WERI-Rb-1 (cell line): ENCODE measurements around the gene DDX31.

Source experiments
- DNase-seq: peaks from one replicate; pipeline ENCODE4 v3.0.0-alpha.2; 2020
- H3K27ac ChIP-seq: fragments of 250-450 bp; sonication (Bioruptor Pico); 2 replicates; pipeline ENCODE4 v1.5.1; 2020; ENCODE audit warnings: mild to moderate bottlenecking, moderate library complexity
- H3K27me3 ChIP-seq: fragments of 250-450 bp; sonication (Bioruptor Pico); 2 replicates; pipeline ENCODE4 v1.5.1; 2021; ENCODE audit warnings: mild to moderate bottlenecking, low read depth, moderate library complexity; ENCODE audit not compliant: insufficient read depth, severe bottlenecking
- H3K36me3 ChIP-seq: fragments of 250-450 bp; sonication (Bioruptor Pico); 2 replicates; pipeline ENCODE4 v1.5.1; 2020; ENCODE audit warnings: mild to moderate bottlenecking, moderate library complexity
- H3K4me3 ChIP-seq: 2 replicates; pipeline ENCODE4 v1.5.1; 2011; ENCODE audit warnings: low read depth, mild to moderate bottlenecking, control low read depth, low read length
- H3K9me3 ChIP-seq: fragments of 250-450 bp; sonication (Bioruptor Pico); 2 replicates; pipeline ENCODE4 v1.5.1; 2021; ENCODE audit warnings: mild to moderate bottlenecking, moderate library complexity; ENCODE audit not compliant: severe bottlenecking
- CTCF ChIP-seq: IDR thresholded peaks from 2 replicates; pipeline ENCODE4 v1.5.1; 2011; ENCODE audit warnings: low read depth, mild to moderate bottlenecking, control low read depth, inconsistent platforms, low read length

DDX31 gene

DNA sequence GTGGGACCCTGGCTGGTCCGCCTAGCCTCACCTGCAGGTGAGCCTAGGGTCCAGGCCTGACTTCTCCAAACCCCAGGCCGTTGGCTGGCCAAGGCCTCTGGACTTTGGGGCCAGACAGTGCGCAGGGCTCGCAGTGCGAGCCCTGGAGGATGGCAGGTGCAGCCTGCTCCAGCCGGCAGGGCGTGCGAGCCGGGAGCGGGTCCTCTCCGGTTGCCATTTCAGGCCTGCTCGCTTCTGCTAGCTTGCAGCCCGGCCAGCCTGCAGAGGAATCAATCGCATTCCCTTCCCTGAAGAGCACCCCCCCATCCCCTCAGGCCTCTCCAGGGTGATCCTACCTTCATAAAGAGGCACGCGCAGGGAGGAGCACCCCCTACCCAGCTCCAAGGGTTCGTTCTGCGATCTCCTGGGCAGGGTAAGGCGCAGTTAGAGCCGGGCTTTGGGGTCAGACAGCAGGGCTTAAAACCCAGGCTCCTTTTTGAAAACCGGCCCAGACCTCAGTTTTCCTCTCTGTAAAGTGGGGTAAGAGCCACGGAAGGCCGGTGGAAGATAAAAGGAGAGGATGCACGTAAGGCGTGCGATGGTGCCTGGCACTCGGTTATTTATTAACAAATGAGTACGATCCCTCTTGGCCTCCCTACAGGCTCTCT, 81.2 kb downstream of the DDX31 start:
- H3K4me3 ChIP-seq: no peak overlapping the region
- H3K9me3 ChIP-seq: peaks cover 2% of the 10 kb centered on the region
- H3K27me3 ChIP-seq: peaks cover 96% of the 10 kb centered on the region

DNA sequence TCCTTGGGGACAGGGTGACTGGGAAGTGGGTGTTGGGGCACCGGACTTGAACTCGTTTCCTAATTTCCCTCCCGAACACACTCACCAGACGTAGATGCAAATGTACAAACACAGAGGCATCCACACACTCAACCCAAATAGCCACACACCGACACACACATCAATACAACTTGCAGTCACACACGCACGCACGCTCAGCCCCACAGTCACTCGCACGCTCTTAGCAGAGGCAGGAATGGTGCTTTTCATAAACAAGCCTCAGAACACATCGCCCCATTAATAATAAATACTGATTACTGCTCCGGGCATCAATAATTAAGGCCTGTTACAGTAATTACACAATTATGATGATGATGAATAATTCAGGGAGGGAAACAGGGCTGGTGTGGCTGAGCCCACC, 81.7 kb downstream of the DDX31 start:
- H3K27me3 ChIP-seq: peaks cover 99% of the 10 kb centered on the region
- peaks cover 2% of the 10 kb centered on the region for H3K9me3 ChIP-seq
- no peak for TF ChIP-seq CTCF
- no peak overlapping the region for H3K27ac ChIP-seq
- DNase-seq: no peak
- no peak overlapping the region for H3K4me3 ChIP-seq
- H3K36me3 ChIP-seq: no peaks in the 10 kb centered on the region; the same call in 1 of the 2 replicates

More for the DNA sequence above, 81.2 kb downstream of the DDX31 start:
- TF ChIP-seq CTCF: no peak
- Histone ChIP-seq H3K27ac (no peak overlapping the region), H3K36me3 (no peaks in the 10 kb centered on the region; the same call in none of the 2 replicates)
- DNase-seq: no peak

DNA sequence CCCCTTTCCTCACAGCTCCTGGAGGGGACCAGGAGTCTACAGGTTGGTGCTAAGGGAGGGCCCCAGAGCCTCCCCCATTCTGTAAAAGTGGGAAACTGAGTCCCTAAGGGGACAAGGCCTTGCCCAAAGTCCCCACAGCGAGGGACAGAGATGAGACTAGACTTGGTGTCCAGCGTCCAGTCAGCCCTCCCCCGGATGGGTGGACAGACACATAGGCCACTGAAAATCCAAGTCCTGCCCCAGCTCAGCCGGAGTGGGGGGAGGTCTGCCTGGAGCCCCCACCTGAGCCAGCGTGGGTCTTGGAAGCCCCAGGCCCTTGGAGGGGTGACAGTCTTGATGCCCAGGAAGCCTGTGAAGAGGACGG, 82.2 kb downstream of the DDX31 start:
- Histone ChIP-seq H3K9me3 (peaks cover 2% of the 10 kb centered on the region), H3K27me3 (peaks cover 99% of the 10 kb centered on the region), H3K36me3 (no peaks in the 10 kb centered on the region), H3K27ac (no peak overlapping the region), H3K4me3 (no peak overlapping the region)
- no peak for DNase-seq
- no peak for TF ChIP-seq CTCF

- peaks cover 99% of the 10 kb centered on the region for H3K27me3 ChIP-seq
- H3K27ac ChIP-seq: no peak overlapping the region
- no peaks in the 10 kb centered on the region for H3K36me3 ChIP-seq
- no peak for TF ChIP-seq CTCF
- H3K4me3 ChIP-seq: no peak overlapping the region
- DNase-seq: no peak
- peaks cover 4% of the 10 kb centered on the region for H3K9me3 ChIP-seq
Observed at GRCh38 chr9:132586830-132587591, 82.8 kb downstream of the DDX31 start.

GRCh38 chr9:132585954-132586829, 83.6 kb downstream of the DDX31 start:
- H3K27ac ChIP-seq: no peak overlapping the region
- peaks cover 99% of the 10 kb centered on the region for H3K27me3 ChIP-seq
- H3K36me3 ChIP-seq: no peaks in the 10 kb centered on the region
- H3K9me3 ChIP-seq: peaks cover 4% of the 10 kb centered on the region
- no peak overlapping the region for H3K4me3 ChIP-seq
- DNase-seq: no peak
- no peak for TF ChIP-seq CTCF
